Epithelial cell of esophagus (primary cell): ENCODE measurements around the gene WBP1L.
A peak's percentile ranks its signal among the peaks of the same experiment; 100 is the strongest.

ENCODE experiments used
- DNase-seq: peaks from one replicate; pipeline ENCODE4 v3.0.0; 2010; ENCODE audit warnings: low read depth
- H3K4me3 ChIP-seq: 2 replicates; pipeline ENCODE4 v1.5.1; 2011; ENCODE audit warnings: mild to moderate bottlenecking, low read length, control low read depth
- CTCF ChIP-seq: IDR thresholded peaks from 2 replicates; pipeline ENCODE4 v1.5.1; 2011; ENCODE audit warnings: low read depth, mild to moderate bottlenecking, low read length, control low read depth, inconsistent platforms; ENCODE audit not compliant: insufficient read depth; ENCODE audit errors: missing control alignments

Gene WBP1L

GRCh38 chr10:102764470-102765161 lies 20.9 kb downstream of the WBP1L start:
- DNase-seq: no peak
- TF ChIP-seq CTCF: no peak

GRCh38 chr10:102765336-102765735 lies 21.6 kb downstream of the WBP1L start:
- no peak overlapping the region for H3K4me3 ChIP-seq
- no peak for DNase-seq
- TF ChIP-seq CTCF: no peak

More at GRCh38 chr10:102764470-102765161, 20.9 kb downstream of the WBP1L start:
- no peak overlapping the region for H3K4me3 ChIP-seq

- TF ChIP-seq CTCF: no peak
- H3K4me3 ChIP-seq: no peak overlapping the region
- no peak for DNase-seq
Observed at GRCh38 chr10:102767428-102768160, 23.8 kb downstream of the WBP1L start.

GRCh38 chr10:102769375-102770107 lies 25.8 kb downstream of the WBP1L start:
- no peak overlapping the region for H3K4me3 ChIP-seq
- DNase-seq: peak; percentile 95
- TF ChIP-seq CTCF: no peak

- no peak overlapping the region for H3K4me3 ChIP-seq
- no peak for DNase-seq
- no peak for TF ChIP-seq CTCF
Observed at GRCh38 chr10:102770108-102770482, 26.3 kb downstream of the WBP1L start.

- peak; percentile 58 for DNase-seq
- H3K4me3 ChIP-seq: no peak overlapping the region
- no peak for TF ChIP-seq CTCF
Observed at GRCh38 chr10:102770792-102771191, 27.0 kb downstream of the WBP1L start.

- H3K4me3 ChIP-seq: no peak overlapping the region
- DNase-seq: no peak
- TF ChIP-seq CTCF: no peak
Observed at GRCh38 chr10:102773320-102773719, 29.6 kb downstream of the WBP1L start.
